Upper lobe of left lung (tissue), 6 donors: ENCODE data around the gene CPNE5. TPM values are rescaled to one million over a fixed set of nuclear protein-coding genes. Genes with fewer than 3 reads are reported as not detected.

Source experiments
- ATAC-seq, 2 donors: fragments of 200-7000 bp; cut with Tn5 transposase; one replicate each; pipeline ENCODE4 v1.9.1; 2022; ENCODE audit warnings: mild to moderate bottlenecking in 2 of 2, moderate library complexity in 2 of 2; ENCODE audit not compliant: low FRiP score in 2 of 2
- DNase-seq, 2 donors: peaks; one replicate each; pipeline ENCODE4 v3.0.0-alpha.2; 2019 to 2020
- H3K27ac ChIP-seq, 4 donors: fragments of 200-600 bp; sonication (generic); one replicate each; pipeline ENCODE4 v1.5.1; 2016 to 2019
- H3K27me3 ChIP-seq, 4 donors: fragments of 200-600 bp; sonication (generic); one replicate each; pipeline ENCODE4 v1.5.1; 2017 to 2019
- H3K36me3 ChIP-seq, 4 donors: fragments of 200-600 bp; sonication (generic); one replicate each; pipeline ENCODE4 v1.5.1; 2016 to 2019
- H3K4me1 ChIP-seq, 4 donors: fragments of 200-600 bp; sonication (generic); one replicate each; pipeline ENCODE4 v1.5.1; 2018 to 2019
- H3K4me3 ChIP-seq, 4 donors: fragments of 200-600 bp; sonication (generic); one replicate each; pipeline ENCODE4 v1.5.1; 2017 to 2019; ENCODE audit warnings: mild to moderate bottlenecking in 2 of 4, moderate library complexity in 1 of 4
- H3K9me3 ChIP-seq, 4 donors: fragments of 200-600 bp; sonication (generic); one replicate each; pipeline ENCODE4 v1.5.1; 2018 to 2019
- CTCF ChIP-seq, 6 experiments: fragments of 450-650 bp in 4 of 6; fragments of 200-600 bp in 2 of 6; sonication (generic) in 2 of 6; IDR thresholded peaks; one replicate each; pipeline ENCODE4 v1.5.1; 2016 to 2019; ENCODE audit warnings: antibody characterized with exemption in 6 of 6
- EP300 ChIP-seq, 4 donors: sonication (generic); formaldehyde crosslinking; IDR thresholded peaks; one replicate each; pipeline ENCODE4 v1.5.1; 2017; ENCODE audit warnings: antibody characterized with exemption in 4 of 4, control low read depth in 2 of 4
- POLR2A ChIP-seq, 4 donors: fragments of 450-650 bp; IDR thresholded peaks; one replicate each; pipeline ENCODE4 v1.5.1; 2016 to 2017; ENCODE audit warnings: antibody characterized with exemption in 4 of 4, mild to moderate bottlenecking in 2 of 4
- POLR2AphosphoS5 ChIP-seq, 2 donors: sonication (generic); formaldehyde crosslinking; IDR thresholded peaks; one replicate each; pipeline ENCODE4 v1.5.1; 2017; ENCODE audit warnings: antibody characterized with exemption in 2 of 2
- WGBS, 2 donors: methylation state at CpG; one replicate each; pipeline ENCODE4 v1.1.5; 2017 to 2018; 5-methylcytosine and 5-hydroxymethylcytosine counted together
- total RNA-seq, 6 donors: library from RNA; depleted of rRNA in 4 of 6; stranded (reverse); fragments of >200 nt in 4 of 6; gene quantifications; one replicate each; pipeline versions ENCODE4 v1.1.0 to v1.2.1, GENCODE V29; 2016 to 2021
- donor health status: DM: no; HTN: no; CAD: no; lungs with moderate emphysema.
- donor health status: DM: no; HTN: yes; CAD: no; lungs with severe emphysema.

The CPNE5 gene
- total RNA-seq, 6 donors from 2014 or later, result 0.89 to 5.4 (median 2.5) TPM

GRCh38 chr6:36762123-36762522 is 77.1 kb downstream of the CPNE5 start:
- WGBS, 2 donors, result 93 to 97% methylated on average over 11 of the region's 11 CpGs
- Histone ChIP-seq H3K27me3 (no peaks in the 10 kb centered on the region), H3K9me3 (no peaks in the 10 kb centered on the region), H3K4me3 (no peak overlapping the region), H3K4me1 (peaks cover 4 to 11% (median 8%) of the 10 kb centered on the region in 4 donors), H3K27ac (no peak overlapping the region), H3K36me3 (no peaks in the 10 kb centered on the region)
- ATAC-seq, result no peak
- TF ChIP-seq CTCF (IDR thresholded peaks at IDR 0.05) (no peak), EP300 (IDR thresholded peaks at IDR 0.05) (no peak), POLR2A (IDR thresholded peaks at IDR 0.05) (no peak), POLR2AphosphoS5 (IDR thresholded peaks at IDR 0.05) (no peak)
- no peak for DNase-seq

- TF ChIP-seq POLR2AphosphoS5 (IDR thresholded peaks at IDR 0.05), result no peak
- no peak for TF ChIP-seq CTCF (IDR thresholded peaks at IDR 0.05)
- TF ChIP-seq POLR2A (IDR thresholded peaks at IDR 0.05), result no peak
- no peak for TF ChIP-seq EP300 (IDR thresholded peaks at IDR 0.05)
- whole genome bisulfite sequencing, 2 donors, result 80 to 92% methylated on average over 11 of the region's 11 CpGs
- H3K36me3 ChIP-seq, result no peaks in the 10 kb centered on the region
- peaks cover 10 to 14% (median 12%) of the 10 kb centered on the region in 4 donors for H3K4me1 ChIP-seq
- no peaks in the 10 kb centered on the region for H3K9me3 ChIP-seq
- no peak for DNase-seq
- H3K4me3 ChIP-seq, result no peak overlapping the region
- no peaks in the 10 kb centered on the region for H3K27me3 ChIP-seq
- no peak overlapping the region for H3K27ac ChIP-seq
- no peak for ATAC-seq
Measured at GRCh38 chr6:36760685-36761435, 78.4 kb downstream of the CPNE5 start.

GRCh38 chr6:36759148-36759759 is 80.0 kb downstream of the CPNE5 start:
- Histone ChIP-seq H3K27me3 (no peaks in the 10 kb centered on the region), H3K27ac (no peak overlapping the region), H3K4me1 (peaks cover 14 to 19% (median 16%) of the 10 kb centered on the region in 4 donors), H3K9me3 (no peaks in the 10 kb centered on the region), H3K36me3 (no peaks in the 10 kb centered on the region), H3K4me3 (no peak overlapping the region)
- TF ChIP-seq CTCF (IDR thresholded peaks at IDR 0.05) (peak; percentile 89 to 100 (median 91)), EP300 (IDR thresholded peaks at IDR 0.05) (no peak), POLR2AphosphoS5 (IDR thresholded peaks at IDR 0.05) (peak in 1 of 2 donors; percentile 45), POLR2A (IDR thresholded peaks at IDR 0.05) (no peak)
- DNase-seq (peak; percentile 87 to 95), ATAC-seq (peak; percentile 89 to 93)
- 6 to 11% methylated on average over 7 to 8 of the region's 8 CpGs for WGBS, 2 donors

- Histone ChIP-seq H3K9me3 (no peaks in the 10 kb centered on the region), H3K27ac (no peak overlapping the region), H3K4me3 (no peak overlapping the region), H3K4me1 (peaks cover 14 to 19% (median 16%) of the 10 kb centered on the region in 4 donors), H3K36me3 (no peaks in the 10 kb centered on the region), H3K27me3 (no peaks in the 10 kb centered on the region)
- whole genome bisulfite sequencing, 2 donors, result 73 to 79% methylated on average over 15 of the region's 15 CpGs
- no peak for ATAC-seq
- DNase-seq, result no peak
- TF ChIP-seq EP300 (IDR thresholded peaks at IDR 0.05), result no peak
- TF ChIP-seq POLR2A (IDR thresholded peaks at IDR 0.05), result no peak
- TF ChIP-seq POLR2AphosphoS5 (IDR thresholded peaks at IDR 0.05), result no peak
- TF ChIP-seq CTCF (IDR thresholded peaks at IDR 0.05), result no peak
Measured at GRCh38 chr6:36758516-36759147, 80.6 kb downstream of the CPNE5 start.
